Prostate gland (tissue), 2 donors: Measurements from ENCODE around the gene SERINC3.

Experiments
- CTCF ChIP-seq, 4 experiments: fragments of 200-600 bp in 2 of 4; fragments of 450-650 bp in 2 of 4; sonication (generic) in 2 of 4; IDR thresholded peaks; 1 replicate in 3 of 4; 2 replicates in 1 of 4; pipeline ENCODE4 v1.5.1; 2016 to 2019; ENCODE audit warnings: antibody characterized with exemption in 4 of 4, mild to moderate bottlenecking in 2 of 4, moderate library complexity in 2 of 4
- POLR2A ChIP-seq: fragments of 450-650 bp; IDR thresholded peaks from one replicate; pipeline ENCODE4 v1.6.1; 2016; ENCODE audit warnings: antibody characterized with exemption, mild to moderate bottlenecking
- POLR2AphosphoS5 ChIP-seq: sonication (generic); formaldehyde crosslinking; IDR thresholded peaks from one replicate; pipeline ENCODE4 v1.6.1; 2017; ENCODE audit warnings: antibody characterized with exemption

- no peak for TF ChIP-seq CTCF (IDR thresholded peaks at IDR 0.05)
- peak; percentile 50 for TF ChIP-seq POLR2AphosphoS5
- TF ChIP-seq POLR2A, result no peak
Observed at GRCh38 chr20:44467289-44467883, 54.5 kb downstream of the SERINC3 start.
